22Rv1 (cell line): ENCODE data around the gene SCO1.

Experiments
- CTCF ChIP-seq: fragments of 450-650 bp; IDR thresholded peaks from 2 replicates; pipeline ENCODE4 v1.5.1; 2017; ENCODE audit warnings: mild to moderate bottlenecking
- ZFX ChIP-seq: fragments of 450-650 bp; IDR thresholded peaks from 2 replicates; pipeline ENCODE4 v1.6.1; 2017; ENCODE audit warnings: antibody characterized with exemption, borderline replicate concordance

- TF ChIP-seq CTCF = no peak
- no peak for TF ChIP-seq ZFX
Observed at GRCh38 chr17:10718547-10718946, 21.2 kb upstream of the SCO1 start.
